Cerebellar nuclear complex (tissue), 1 donor: ENCODE results near the gene ZSCAN29.

Experiments used
- DNase-seq, 2 experiments: peaks; one replicate each; lab custom pipeline; 2025; lab: John Stamatoyannopoulos, UW

Gene ZSCAN29

GRCh38 chr15:43347114-43347513, 23.7 kb downstream of the ZSCAN29 start:
- DNase-seq, result no peak

- no peak for DNase-seq
Measured at GRCh38 chr15:43346305-43346704, 24.5 kb downstream of the ZSCAN29 start.

- no peak for DNase-seq
Measured at GRCh38 chr15:43330780-43331087, 40.1 kb downstream of the ZSCAN29 start.

- peak; percentile 69 to 92 for DNase-seq
Measured at GRCh38 chr15:43329960-43330779, 40.7 kb downstream of the ZSCAN29 start, which contains the start of gene LCMT2. Gene LCMT2, minus strand, starts transcription at chr15:43330573. Its CDS starts 84 bp downstream, at chr15:43330489.

GRCh38 chr15:43329217-43329959, 41.5 kb downstream of the ZSCAN29 start:
- DNase-seq, result no peak

- no peak for DNase-seq
Measured at GRCh38 chr15:43325039-43325684, 45.7 kb downstream of the ZSCAN29 start.

- DNase-seq, result no peak
Measured at GRCh38 chr15:43318990-43319771, 51.7 kb downstream of the ZSCAN29 start.

GRCh38 chr15:43317566-43318184, 53.2 kb downstream of the ZSCAN29 start:
- no peak for DNase-seq

GRCh38 chr15:43316971-43317346, 53.9 kb downstream of the ZSCAN29 start:
- DNase-seq, result no peak

- no peak for DNase-seq
Measured at GRCh38 chr15:43316016-43316970, 54.5 kb downstream of the ZSCAN29 start.

- no peak for DNase-seq
Measured at GRCh38 chr15:43314171-43314570, 56.7 kb downstream of the ZSCAN29 start.

GRCh38 chr15:43312378-43312777, 58.5 kb downstream of the ZSCAN29 start:
- no peak for DNase-seq
